NCI-H82 treated with DMSO at 0.1 percent for 48 hours (cell line): Measurements from ENCODE around the gene AIF1.
"Not testable (repeated sequence)": the region's sequence is repeated elsewhere in the genome, so short reads cannot be mapped to it uniquely, and the experiment has no call there.

Experiments used
- DNase-seq: peaks from one replicate; lab custom pipeline; 2025; ENCODE audit not compliant: unreplicated experiment; lab: John Stamatoyannopoulos, UW

Gene AIF1

GRCh38 chr6:31580807-31581433, 34.1 kb upstream of the AIF1 start:
- DNase-seq = peak; percentile 70

GRCh38 chr6:31581434-31582229, 33.4 kb upstream of the AIF1 start:
- no peak for DNase-seq

- DNase-seq = no peak
Measured at GRCh38 chr6:31582230-31582643, 32.8 kb upstream of the AIF1 start, which contains the start of gene LTB. Gene LTB, minus strand, starts transcription at chr6:31582424. Its CDS starts 7 bp downstream, at chr6:31582417.

- DNase-seq = no peak
Measured at GRCh38 chr6:31585491-31585890, 29.5 kb upstream of the AIF1 start.

GRCh38 chr6:31586008-31586407, 29.0 kb upstream of the AIF1 start, which contains the start of gene LST1:
Gene LST1, plus strand, starts transcription at chr6:31586277. Its CDS starts 1,023 bp downstream, at chr6:31587300.
- DNase-seq = no peak

- no peak for DNase-seq
Measured at GRCh38 chr6:31586599-31587281, 28.3 kb upstream of the AIF1 start.

- DNase-seq = no peak
Measured at GRCh38 chr6:31587791-31588777, 26.9 kb upstream of the AIF1 start.

GRCh38 chr6:31588871-31589650, 26.0 kb upstream of the AIF1 start:
- DNase-seq = no peak

- not testable (repeated sequence) for DNase-seq
Measured at GRCh38 chr6:31590691-31591090, 24.3 kb upstream of the AIF1 start.

- DNase-seq = no peak
Measured at GRCh38 chr6:31592396-31592771, 22.6 kb upstream of the AIF1 start.

- peak; percentile 27 for DNase-seq
Measured at GRCh38 chr6:31597006-31597405, 18.0 kb upstream of the AIF1 start.

- DNase-seq = no peak
Measured at GRCh38 chr6:31607317-31607716, 7.7 kb upstream of the AIF1 start.

- no peak for DNase-seq
Measured at GRCh38 chr6:31609519-31610406, 5.3 kb upstream of the AIF1 start.

GRCh38 chr6:31610968-31611367, 4.1 kb upstream of the AIF1 start:
- DNase-seq = no peak

- DNase-seq = no peak
Measured at GRCh38 chr6:31614075-31614619, 887 bp upstream of the AIF1 start.

- DNase-seq = no peak
Measured at GRCh38 chr6:31615748-31616147, 714 bp downstream of the AIF1 start.

- DNase-seq = no peak
Measured at GRCh38 chr6:31617010-31617409, 2.0 kb downstream of the AIF1 start.

- peak; percentile 98 for DNase-seq
Measured at GRCh38 chr6:31619805-31620585, 5.0 kb downstream of the AIF1 start.
